Left cardiac atrium (tissue), 2 donors: Measurements from ENCODE around the gene FGFRL1. TPM values are rescaled to one million over a fixed set of nuclear protein-coding genes. Genes with fewer than 3 reads are reported as not detected.

Experiments used
- total RNA-seq, 2 donors: library from RNA; stranded (reverse); fragmentation: NEBNext Ultra II Directional; extraction: Animal tissue kit (Norgen Biotek cat#: 25700); gene quantifications; one replicate each; pipeline ENCODE4 v1.2.1, GENCODE V29; 2021
- donor health status: DM: no; HTN: yes; CAD: no; lungs with severe emphysema.
- donor health status: DM: yes; HTN: yes; CAD: no.

FGFRL1 gene
- total RNA-seq, 2 donors from 2014 or later: 21.6 to 29.0 TPM

Other genes starting within 250 kb of the FGFRL1 start
- 1 to 10 TPM; 5.6 to 9.4 TPM for gene CPLX1, start 185.5 kb upstream of the FGFRL1 start, total RNA-seq
- 10 to 100 TPM; 38.1 to 43.2 TPM for gene GAK, start 79.3 kb upstream of the FGFRL1 start, total RNA-seq
- 10 to 100 TPM; 17.9 to 20.7 TPM for gene TMEM175, start 79.2 kb upstream of the FGFRL1 start, total RNA-seq
- 1 to 10 TPM; 5.1 to 5.6 TPM for gene DGKQ, start 38.1 kb upstream of the FGFRL1 start, total RNA-seq
- gene IDUA, start 24.6 kb upstream of the FGFRL1 start, total RNA-seq: 10 to 100 TPM; 15.4 to 18.7 TPM
- gene SLC26A1, start 18.2 kb upstream of the FGFRL1 start, total RNA-seq: under 1 TPM in 1 of 2 donors, not detected in 1; 0.27 TPM
- 1 to 10 TPM; 1.7 TPM for gene RNF212, start 101.9 kb downstream of the FGFRL1 start, total RNA-seq
- 10 to 100 TPM; 14.0 to 33.0 TPM for gene SPON2, start 161.0 kb downstream of the FGFRL1 start, total RNA-seq
- gene CTBP1, start 237.5 kb downstream of the FGFRL1 start, total RNA-seq: 100 to 1,000 TPM; 121 to 128 TPM